Head of caudate nucleus (tissue), 42 donors: ENCODE results near the gene GABARAPL1.
"Not testable (repeated sequence)": the region's sequence is repeated elsewhere in the genome, so short reads cannot be mapped to it uniquely, and the experiment has no call there.

Source experiments
- DNase-seq, 42 donors: peaks; one replicate each; pipeline versions ENCODE4 v3.0.0 to v3.0.0-alpha.2; 2020 to 2021; ENCODE audit warnings: mixed read lengths in 7 of 42
- intact Hi-C: fragments of 100-400 bp; cut with DNase I; formaldehyde crosslinking; loops from one replicate; pipeline ENCODE4 v1.15.0; 2022

The GABARAPL1 gene

GRCh38 chr12:10212739-10213131 is at the start of gene GABARAPL1:
Gene GABARAPL1, plus strand, starts transcription at chr12:10212877. Its CDS starts 253 bp downstream, at chr12:10213130.
- intact Hi-C loops: no loop called here
- DNase-seq: peak; percentile 69 to 94 (median 88)

GRCh38 chr12:10163084-10163483 is 49.6 kb upstream of the GABARAPL1 start:
- intact Hi-C loops: no loop called here

GRCh38 chr12:10165421-10165820 is 47.3 kb upstream of the GABARAPL1 start:
- DNase-seq: no peak
- intact Hi-C loops: no loop called here

More at GRCh38 chr12:10163084-10163483, 49.6 kb upstream of the GABARAPL1 start:
- no peak for DNase-seq

- DNase-seq: no peak
- intact Hi-C loops: no loop called here
Measured at GRCh38 chr12:10167599-10167998, 45.1 kb upstream of the GABARAPL1 start.

- intact Hi-C loops: no loop called here
- no peak for DNase-seq
Measured at GRCh38 chr12:10169104-10169503, 43.6 kb upstream of the GABARAPL1 start.

- intact Hi-C loops: no loop called here
- no peak for DNase-seq
Measured at GRCh38 chr12:10170216-10170615, 42.5 kb upstream of the GABARAPL1 start.

GRCh38 chr12:10171973-10172728 is 40.5 kb upstream of the GABARAPL1 start, which contains the start of gene OLR1:
Gene OLR1, minus strand, starts transcription at chr12:10172132. Its CDS starts 55 bp downstream, at chr12:10172077.
- peak in 14 of 42 donors; percentile 13 to 74 (median 38) for DNase-seq
- intact Hi-C loops: no loop called here

- peak in 19 of 42 donors; percentile 17 to 75 (median 42) for DNase-seq
- intact Hi-C loops: no loop called here
Measured at GRCh38 chr12:10174986-10175614, 37.6 kb upstream of the GABARAPL1 start.

- intact Hi-C loops: no loop called here
- DNase-seq: no peak
Measured at GRCh38 chr12:10175846-10176636, 36.6 kb upstream of the GABARAPL1 start.

GRCh38 chr12:10178821-10179220 is 33.9 kb upstream of the GABARAPL1 start, which contains the start of gene TMEM52B:
Gene TMEM52B, plus strand, starts transcription at chr12:10179032. Its CDS starts 543 bp downstream, at chr12:10179575.
- intact Hi-C loops: no loop called here
- no peak for DNase-seq

GRCh38 chr12:10179776-10180181 is 32.9 kb upstream of the GABARAPL1 start:
- intact Hi-C loops: no loop called here
- no peak for DNase-seq

- DNase-seq: no peak
- intact Hi-C loops: no loop called here
Measured at GRCh38 chr12:10182354-10183049, 30.2 kb upstream of the GABARAPL1 start.

- intact Hi-C loops: no loop called here
- DNase-seq: peak in 1 of 42 donors; percentile 22
Measured at GRCh38 chr12:10184261-10184843, 28.3 kb upstream of the GABARAPL1 start.

- intact Hi-C loops: no loop called here
- DNase-seq: peak in 37 of 42 donors; percentile 18 to 76 (median 46)
Measured at GRCh38 chr12:10186299-10186698, 26.4 kb upstream of the GABARAPL1 start.

- DNase-seq, intact Hi-C loops: not testable (repeated sequence)
Measured at GRCh38 chr12:10186958-10187357, 25.7 kb upstream of the GABARAPL1 start.

- intact Hi-C loops: loop anchor here (2.0 kb wide), 1 partner anchor 37 kb away; no protein-coding TSS in a partner anchor
- peak in 8 of 42 donors; percentile 7 to 56 (median 19) for DNase-seq
Measured at GRCh38 chr12:10189653-10190052, 23.0 kb upstream of the GABARAPL1 start.

GRCh38 chr12:10190558-10191388 is 21.9 kb upstream of the GABARAPL1 start:
- peak; percentile 30 to 88 (median 74) for DNase-seq
- intact Hi-C loops: loop anchor here (2.0 kb wide), 1 partner anchor 38 kb away; no protein-coding TSS in a partner anchor
